PC-9 (cell line): Measurements from ENCODE around the gene GAS2L1.

Experiments
- CTCF ChIP-seq: fragments of 200-600 bp; sonication (generic); conservative IDR thresholded peaks from 2 replicates; pipeline ENCODE4 v1.6.1; 2017; ENCODE audit warnings: mixed run types, antibody characterized with exemption, mild to moderate bottlenecking, moderate library complexity
- EZH2 ChIP-seq: fragments of 200-600 bp; sonication (generic); IDR thresholded peaks from 2 replicates; pipeline ENCODE4 v1.8.0; 2017; ENCODE audit warnings: antibody characterized with exemption, low read depth

GRCh38 chr22:29348041-29348440 lies 41.6 kb downstream of the GAS2L1 start:
- no peak for TF ChIP-seq CTCF
- TF ChIP-seq EZH2, result no peak
